NK-92 (cell line): Measurements from ENCODE around the gene KATNB1.
"Not testable (repeated sequence)": the region's sequence is repeated elsewhere in the genome, so short reads cannot be mapped to it uniquely, and the experiment has no call there.

Source experiments
- DNase-seq: peaks from one replicate; lab custom pipeline; 2025; ENCODE audit not compliant: unreplicated experiment; lab: John Stamatoyannopoulos, UW

The KATNB1 gene

DNA sequence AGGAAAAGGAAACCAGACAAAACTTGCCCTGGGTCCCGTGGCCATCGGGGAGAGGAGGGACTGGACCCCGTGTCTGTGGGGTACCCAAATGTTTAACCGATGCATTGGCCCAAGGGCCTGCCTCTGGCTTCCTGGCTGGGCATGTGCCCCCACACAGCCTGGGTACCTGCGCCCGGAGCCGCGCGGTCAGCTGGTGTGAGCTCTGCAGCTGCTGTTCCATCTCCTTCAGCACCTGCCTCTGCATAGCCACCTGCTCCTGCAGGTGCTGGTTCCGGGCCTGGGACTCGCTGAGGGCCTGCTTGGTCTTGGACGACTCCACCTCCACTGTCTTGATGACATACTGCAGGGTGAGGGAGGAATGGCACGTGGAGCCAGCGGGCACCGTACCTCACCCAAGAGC, 34.8 kb downstream of the KATNB1 start:
- no peak for DNase-seq

DNA sequence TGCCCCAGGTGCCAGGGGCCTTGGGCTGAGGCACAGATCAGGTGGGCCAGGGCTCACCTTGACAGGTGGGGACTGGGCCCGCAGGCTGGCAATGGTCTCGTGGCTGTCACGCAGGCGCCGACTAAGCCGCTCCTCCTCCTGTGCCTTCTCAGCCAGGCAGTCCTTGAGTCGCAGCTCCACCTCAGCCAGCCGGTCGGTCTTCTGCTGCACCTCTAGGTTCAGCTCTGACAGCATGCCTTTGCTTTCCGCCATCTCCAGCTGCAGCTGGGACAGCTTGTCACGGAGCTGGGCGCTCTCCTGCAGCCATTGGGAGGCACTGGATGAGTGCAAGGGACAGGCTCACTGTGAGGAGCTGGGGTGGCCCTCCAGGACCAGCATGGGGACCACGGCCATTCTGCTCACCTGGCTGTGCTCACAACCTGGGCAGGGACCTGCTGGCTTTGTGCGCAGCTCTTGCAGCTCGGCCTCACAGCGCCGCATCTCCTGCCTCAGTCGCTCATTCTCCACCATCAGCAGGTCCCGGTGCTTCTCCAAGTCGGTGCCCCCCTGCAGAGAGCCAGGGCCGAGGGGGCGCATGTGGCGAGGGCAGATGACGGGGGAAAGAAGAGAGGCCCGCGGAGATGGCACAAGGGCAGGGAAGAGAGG, 35.7 kb downstream of the KATNB1 start:
- no peak for DNase-seq

DNA sequence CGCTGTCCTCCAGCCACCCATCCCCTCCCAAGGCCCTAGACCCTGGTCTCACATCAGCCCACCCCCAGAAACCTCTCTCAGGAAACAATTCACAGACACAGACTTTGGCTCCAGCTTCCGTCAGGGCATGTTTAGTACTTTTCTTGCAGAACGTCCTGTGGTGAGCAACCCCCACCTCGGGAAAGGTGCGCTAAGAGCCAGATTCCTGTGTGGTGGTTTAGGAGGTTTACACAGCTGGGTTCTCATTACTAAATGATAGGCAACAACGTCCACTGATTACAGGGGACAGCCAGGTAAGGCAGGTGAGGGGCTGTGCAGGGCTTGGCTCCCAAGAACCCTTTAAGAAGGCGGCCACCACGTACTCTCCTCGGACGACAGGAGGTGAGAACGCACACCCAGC, 37.4 kb downstream of the KATNB1 start:
- DNase-seq = no peak

DNA sequence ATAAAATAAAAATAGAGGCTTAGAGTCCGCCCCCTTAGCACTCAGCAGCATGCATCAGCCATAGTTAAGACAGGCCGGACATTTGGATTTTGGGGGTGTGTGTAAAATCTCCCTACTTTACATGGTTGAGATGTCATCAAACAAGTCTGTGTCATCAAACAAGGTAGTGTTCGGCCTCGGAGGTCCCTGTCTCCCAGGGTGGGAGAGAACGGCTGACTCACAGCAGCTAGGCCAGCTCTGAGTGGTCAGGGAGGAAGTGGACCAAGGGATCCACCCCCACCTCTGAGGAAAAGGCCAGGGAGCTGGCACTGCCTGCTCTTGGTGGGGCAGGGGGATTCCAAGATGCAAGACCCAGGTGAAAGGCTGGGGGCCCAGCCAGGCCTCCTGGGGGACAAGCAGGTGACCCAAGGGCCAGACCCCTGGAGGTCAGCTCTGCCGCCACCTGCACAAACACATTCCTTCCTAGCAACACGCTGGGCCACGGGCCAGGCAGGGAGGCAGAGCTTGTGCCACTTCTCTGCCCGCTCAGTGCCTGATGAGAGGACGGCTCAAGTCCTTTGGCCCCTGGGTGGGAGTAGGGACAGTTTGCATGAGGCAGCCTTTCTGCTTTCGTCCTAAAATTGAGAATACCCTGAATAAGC, 38.2 kb downstream of the KATNB1 start:
- DNase-seq = no peak

DNA sequence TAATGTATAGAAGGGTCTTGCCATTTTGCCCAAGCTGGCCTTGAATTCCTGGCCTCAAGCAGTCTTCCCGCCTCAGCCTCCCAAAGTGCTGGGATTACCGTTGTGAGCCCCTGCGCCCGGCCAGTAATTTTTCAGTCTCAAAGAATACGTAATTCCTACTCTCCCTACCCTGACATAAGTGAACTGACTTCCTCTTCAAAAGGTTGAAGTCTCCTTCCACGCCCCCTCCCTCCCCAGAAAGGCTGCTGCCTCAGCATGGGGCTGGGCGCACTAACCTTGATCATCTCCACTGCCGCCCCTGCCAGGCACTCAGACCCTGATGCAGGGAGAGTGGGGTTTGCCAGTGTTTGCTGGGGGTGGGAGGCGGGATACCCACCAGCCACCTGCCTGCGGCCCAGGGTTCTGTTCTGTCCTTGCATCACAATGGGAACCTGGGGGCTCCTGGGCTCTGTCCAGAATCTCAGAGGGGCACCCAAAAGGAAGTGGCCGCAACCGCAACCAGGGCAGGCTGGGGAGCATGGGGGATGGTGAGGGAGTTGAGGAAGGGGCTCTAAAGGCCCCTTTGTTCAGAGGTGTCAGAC, 39.2 kb downstream of the KATNB1 start:
- DNase-seq = no peak

DNA sequence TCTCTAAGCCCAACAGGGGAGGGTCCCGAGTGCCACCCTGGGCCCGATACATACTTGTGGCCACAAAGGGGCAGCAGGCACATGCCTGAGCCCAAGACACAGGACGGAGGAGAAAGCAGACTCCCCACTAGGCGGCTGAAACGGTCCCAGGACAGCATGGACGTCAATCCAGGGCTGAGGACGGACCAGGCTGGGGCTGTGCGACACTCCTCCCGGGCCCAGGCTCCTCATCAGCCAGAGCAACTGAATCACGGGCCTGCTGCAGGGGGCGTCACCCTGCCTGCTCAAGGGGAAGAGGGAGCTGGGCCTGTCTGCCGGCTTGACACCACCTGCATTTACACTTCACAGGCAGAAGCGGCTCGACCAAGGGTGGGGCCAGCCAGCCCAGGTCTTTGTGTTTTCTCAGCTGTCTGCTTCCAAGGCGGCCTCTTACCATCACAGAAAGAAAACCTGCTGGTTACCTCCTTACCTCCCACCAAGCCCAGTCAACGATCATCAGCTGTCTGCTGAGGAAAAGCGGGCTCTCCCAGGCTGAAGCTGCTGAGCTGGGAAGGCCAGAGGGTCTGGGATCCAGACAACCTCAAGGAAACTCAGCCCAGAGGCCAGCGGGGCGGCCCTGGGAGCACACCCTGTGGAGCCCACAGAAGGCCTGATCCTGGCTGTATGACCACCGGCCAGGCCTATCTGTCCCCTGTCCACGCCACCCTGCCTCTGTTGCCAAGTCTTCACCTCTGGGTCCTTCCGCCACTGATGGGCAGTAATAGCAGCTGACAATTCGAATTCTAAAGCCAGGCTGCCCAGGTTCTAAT, 40.3 kb downstream of the KATNB1 start:
- DNase-seq = no peak

DNA sequence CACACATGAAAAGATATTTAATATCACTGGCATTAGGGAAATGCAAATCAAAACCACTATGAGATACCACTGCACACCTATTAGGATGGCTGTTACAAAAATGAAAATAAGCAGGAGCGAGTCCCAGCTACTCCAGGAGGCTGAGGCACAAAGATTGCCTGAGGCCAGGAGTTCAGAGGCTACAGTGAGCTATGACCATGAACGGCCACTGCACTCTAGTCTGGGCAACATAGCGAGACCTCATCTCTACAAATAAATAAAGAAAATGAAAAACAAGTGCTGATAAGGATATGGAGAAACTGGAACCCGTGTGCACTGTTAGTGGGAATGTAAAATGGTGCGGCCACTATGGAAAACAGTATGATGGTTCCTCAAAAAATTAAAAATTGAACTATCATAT, 43.1 kb downstream of the KATNB1 start:
- DNase-seq = no peak

DNA sequence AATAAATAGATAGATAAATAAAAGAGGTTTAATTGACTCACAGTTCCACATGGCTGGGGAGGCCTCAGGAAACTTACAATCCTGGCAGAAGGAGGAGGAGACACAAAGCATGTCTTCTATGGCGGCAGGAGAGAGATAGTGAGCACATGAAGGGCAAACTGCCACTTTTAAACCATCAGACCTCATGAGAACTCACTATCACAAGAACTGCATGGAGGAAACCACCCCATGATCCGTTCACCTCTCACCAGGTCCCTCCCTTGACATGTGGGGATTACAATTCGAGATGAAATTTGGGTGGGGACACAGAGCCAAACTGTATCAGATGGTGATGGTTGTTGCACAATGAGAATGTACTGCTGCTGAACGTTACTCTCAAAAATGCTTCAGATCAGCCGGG, 44.3 kb downstream of the KATNB1 start:
- DNase-seq = not testable (repeated sequence)

DNA sequence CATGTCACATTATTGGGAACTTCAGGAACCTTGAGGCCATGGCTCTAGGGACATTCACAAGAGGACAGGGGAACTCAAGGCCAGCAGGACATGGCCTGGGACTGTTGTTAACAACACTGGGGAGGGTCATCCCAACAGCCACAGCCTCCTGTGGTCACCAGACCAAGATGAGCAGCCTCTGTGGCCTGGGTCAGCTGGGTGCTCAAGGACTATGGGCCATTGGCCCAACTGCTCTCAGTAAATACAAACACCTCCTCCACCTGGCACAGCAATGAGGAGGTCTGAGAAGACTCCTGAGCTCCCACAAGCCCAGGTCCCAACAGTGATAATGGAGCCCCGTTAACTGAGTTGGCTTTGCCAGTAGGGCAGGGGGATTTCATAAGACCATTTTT, 45.8 kb downstream of the KATNB1 start:
- DNase-seq = no peak

DNA sequence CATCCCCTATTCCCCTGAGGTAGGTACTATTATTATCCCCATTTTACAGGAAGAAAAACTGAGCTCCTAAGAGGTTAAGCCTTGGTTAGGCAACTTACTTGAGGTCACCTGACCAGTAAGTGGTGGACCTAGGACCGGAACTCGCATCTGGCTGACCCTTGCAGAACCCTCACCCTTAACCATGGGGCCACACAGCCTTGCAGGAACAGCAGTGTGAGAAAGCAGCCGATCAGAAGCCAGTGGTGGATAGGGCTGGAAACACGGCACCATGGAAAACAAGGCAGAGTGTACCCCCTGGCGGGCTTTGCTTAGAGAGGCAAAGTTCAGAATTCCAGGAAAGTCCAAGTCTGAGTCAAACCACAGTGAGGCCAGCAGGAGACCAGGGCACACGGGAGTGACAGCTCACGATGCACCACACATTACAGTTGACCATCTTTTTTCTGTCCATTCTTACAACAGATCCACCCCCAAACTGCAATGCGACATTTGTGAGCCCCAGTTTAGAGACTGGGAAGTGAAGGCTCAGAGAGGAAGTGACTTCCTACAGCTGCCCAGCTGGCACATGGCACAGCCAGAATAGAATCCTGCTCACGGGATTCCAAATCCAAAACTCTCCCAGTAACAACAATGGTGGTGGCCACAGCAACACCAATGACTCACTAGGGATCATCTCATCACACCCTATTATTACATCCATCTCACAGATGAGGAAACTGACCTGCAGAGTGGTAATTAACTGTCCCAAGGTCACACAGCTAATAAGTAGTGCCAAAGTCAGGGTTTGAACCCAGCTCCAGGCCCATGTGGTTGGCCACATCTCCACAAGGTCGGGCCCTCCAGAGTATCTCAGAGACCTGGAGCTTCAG, 46.4 kb downstream of the KATNB1 start:
- DNase-seq = no peak

DNA sequence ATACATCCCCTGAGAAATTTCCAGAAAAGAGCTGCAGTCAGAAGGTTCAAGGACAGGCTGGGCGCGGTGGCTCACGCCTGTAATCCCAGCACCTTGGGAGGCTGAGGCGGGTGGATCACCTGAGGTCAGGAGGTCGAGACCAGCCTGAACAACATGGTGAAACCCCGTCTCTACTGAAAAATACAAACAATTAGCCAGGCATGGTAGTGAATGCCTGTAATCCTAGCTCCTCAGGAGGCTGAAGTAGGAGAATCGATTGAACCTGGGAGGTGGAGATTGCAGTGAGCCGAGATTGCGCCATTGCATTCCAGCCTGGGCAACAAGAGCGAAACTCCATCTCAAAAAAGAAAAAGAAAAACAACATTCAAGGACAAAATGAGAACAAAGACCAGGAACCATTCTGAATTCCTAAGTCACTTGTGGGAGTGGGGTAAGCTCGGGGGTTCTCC, 47.1 kb downstream of the KATNB1 start:
- DNase-seq = not testable (repeated sequence)

DNA sequence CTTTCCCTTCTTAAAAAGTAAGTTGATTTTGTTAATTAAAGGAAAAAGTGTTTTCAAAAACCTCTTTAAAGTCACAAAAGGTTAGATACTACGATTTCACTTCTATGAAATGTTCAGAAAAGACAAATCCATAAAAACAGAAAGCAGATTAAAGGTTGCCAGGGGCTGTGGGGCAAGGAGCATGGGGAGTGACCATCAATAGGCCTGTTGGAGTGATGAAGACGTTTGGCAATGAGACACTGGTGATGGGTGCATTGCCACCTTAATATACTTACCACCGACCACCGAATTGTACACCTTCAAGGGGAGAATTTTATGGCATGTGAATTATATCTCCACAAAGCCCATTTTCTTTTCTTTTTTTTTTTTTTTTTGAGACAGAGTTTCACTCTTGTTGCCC, 47.5 kb downstream of the KATNB1 start:
- no peak for DNase-seq

DNA sequence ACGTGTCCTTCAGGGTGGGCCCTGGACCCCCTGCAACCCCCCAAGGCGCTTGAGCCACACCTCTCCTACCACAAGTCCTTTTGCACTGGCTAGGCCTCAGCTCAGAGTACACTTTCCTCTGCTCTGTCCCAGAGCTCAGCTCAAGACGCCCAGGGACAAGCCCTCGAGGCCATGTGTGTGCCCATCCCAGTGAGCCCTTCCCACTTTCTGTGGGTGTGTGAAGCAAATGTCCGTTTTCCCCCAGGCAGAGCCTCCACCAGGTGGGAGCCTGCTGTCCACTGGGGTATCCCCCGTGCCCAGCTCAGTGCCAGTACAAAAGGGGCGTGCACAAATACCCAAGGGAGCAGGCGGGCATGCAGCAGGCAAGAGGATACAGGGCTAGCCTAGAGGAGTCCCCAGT, 48.3 kb downstream of the KATNB1 start:
- no peak for DNase-seq

DNA sequence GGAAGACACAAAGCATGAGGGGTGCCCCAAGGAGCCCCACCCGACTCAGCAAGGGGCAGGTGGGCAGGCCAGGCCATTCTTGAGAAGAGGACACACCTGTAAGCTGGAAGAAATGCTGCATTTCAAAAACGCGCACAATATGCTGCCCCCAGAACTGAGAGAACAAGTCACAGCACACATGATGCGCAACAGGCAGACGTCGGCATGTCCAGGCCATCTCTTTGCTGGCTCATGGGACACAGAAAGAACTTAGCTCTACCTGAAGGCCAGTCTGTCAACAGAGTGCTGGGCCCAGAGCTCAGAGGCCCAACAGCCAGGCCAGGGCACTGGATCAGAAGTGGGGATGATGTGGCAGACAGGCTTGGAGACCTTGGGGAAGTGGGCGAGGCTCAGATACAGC, 48.8 kb downstream of the KATNB1 start:
- DNase-seq = no peak

DNA sequence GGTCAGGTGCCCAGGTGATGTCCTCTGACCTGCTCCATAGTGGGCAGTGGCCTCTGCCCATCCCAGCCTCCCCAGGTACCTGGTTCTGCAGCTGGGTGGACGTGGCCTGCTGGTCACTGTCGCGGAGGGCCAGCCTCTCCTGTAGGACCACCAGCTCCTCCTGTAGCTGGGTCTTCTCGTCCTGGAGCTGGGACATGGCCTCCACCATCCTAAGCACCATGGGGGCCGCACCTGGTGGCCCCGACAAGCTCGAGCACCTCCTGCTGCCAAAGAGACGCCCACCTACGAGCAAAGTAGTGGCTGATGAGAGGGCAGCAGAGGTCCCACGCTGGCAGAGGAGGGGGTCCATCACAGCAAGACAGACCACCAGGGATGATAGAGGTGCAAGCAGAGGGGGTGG, 49.8 kb downstream of the KATNB1 start:
- no peak for DNase-seq

DNA sequence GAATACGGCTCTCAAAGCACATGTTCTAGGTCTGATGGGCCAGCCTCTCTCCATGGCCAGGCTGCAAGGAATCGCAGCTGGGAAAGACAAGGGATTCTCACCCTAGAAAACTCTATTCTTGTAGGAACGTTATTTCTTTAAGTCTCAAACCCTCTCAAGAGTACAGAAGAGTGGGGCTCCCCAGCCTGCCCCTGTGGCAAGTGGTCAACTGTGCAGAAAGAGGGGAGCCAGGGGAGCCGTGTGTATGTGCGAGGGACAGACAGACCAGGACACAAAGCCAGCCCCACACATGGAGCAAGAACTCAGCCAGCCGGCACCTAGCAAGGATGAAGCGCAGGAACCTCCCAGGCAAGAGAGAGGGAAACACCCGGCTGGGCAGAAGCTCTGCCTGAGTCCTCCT, 50.4 kb downstream of the KATNB1 start:
- DNase-seq = no peak

DNA sequence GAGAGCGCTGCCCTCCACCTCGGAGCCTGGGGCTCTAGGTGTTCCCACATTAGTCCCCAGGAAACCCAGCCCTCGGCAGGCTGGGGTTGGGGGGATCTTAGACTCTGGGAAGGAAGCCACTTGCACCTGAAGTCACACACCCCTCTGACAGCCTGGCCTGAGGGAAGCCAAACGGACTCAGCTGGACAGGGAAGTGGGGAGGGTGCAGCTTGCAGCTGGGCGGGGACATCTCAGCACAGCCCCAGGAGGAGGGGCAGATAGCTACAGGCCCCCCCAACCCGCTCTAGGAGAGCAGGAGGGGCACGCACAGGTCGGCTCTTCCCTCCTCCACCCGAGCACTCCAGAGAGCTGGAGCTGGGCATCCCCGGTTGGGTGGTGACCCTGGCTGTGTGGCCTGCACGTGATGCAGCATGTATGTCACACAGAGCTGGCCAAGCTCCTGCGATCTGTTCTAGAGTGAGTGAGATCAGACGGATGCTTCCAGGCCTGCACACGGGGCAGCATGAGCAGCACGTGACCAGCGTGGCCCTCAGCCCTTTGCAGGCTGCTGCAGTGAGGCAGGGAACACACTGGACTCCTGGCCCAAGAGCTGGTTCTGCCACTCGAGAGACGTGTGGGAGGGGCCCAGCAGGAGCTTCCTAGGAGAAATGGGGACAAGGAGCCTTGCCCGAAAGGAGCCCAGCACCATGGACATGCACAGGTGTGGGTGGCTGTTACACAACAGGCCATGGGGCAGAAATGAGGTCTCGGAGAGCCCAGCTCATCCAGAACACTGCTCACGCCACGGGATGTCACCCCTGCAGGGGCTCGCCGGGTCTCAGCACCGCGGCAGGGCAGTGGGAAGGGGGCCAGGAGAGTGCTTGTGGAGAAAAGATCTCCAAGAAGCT, 51.3 kb downstream of the KATNB1 start:
- DNase-seq = no peak

DNA sequence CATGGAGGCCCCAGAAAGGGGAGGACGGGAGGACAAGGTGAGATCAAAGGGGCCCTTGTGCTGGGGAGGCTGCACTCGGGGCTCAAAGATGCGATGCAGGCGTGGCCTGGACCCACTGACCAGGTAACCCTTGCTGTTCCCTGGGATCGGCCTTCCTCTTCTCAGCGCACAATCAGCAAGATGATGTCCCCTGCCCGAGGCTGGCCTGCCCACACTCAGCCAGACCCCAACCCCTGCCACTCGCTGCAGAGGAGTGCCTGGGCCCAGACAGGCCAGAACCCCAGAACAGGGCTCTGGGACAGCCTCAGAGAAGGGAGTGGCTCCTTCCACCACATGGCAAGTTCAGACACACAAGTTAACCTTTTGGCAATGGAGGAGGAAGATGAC, 51.9 kb downstream of the KATNB1 start:
- no peak for DNase-seq

DNA sequence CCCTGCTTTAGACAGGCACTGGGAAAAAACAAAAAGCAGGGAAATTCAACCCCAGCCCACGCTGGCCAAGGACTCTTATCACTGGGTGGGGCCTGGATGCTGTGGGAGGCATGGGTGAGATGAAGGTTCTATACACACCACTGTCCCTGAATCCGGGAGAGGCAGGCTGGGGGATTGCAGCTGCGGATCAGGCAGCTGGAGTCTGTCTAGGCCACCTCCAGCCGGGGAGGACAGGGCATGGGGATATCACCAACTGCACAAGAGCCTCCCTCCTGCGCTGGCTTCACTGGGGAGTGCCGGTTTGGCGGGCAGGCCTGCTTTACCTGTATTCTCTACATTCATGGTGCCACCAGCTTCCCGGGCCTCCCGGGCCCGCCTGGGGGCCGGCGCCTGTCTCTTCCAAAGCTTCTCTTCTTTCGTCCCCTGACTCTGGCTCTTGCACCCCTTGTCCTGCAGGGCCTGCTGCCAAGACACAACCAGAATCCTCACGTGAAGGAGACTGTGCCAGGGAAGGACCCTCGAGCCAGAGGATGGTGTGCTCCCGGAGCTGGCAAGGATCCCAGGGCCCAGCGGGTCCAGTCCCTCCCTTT, 52.8 kb downstream of the KATNB1 start:
- DNase-seq = no peak

DNA sequence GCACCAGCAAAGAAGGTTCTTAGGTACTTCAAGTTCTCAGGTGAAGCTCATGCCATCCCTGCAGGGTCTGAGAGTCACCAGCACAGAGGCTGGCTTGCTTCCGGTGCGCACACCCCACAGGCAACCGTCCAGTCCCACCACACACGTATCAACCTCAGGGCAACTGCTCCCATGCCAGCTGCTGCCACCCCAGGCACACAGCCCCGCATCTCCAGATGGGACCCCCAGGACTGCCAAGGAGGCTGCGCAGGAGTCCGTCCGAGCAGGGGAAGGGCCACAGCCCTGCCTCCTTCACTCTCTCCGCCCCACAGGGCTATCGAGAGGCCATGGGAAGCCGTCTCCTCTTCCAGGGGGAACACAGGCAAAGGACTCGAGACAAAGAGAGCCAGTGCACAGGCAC, 53.4 kb downstream of the KATNB1 start:
- DNase-seq = no peak
